ENCODE measurements around the gene TFPI2.

Gene TFPI2

GRCh38 chr7:93843260-93843659 lies 47.3 kb downstream of the TFPI2 start:
- no peak for DNase-seq

GRCh38 chr7:93838966-93839365 lies 51.6 kb downstream of the TFPI2 start:
- DNase-seq = no peak

GRCh38 chr7:93837245-93837644 lies 53.3 kb downstream of the TFPI2 start:
- no peak for DNase-seq

- DNase-seq = no peak
These were observed 54.4 kb downstream of the TFPI2 start for GRCh38 chr7:93836116-93836515.

- DNase-seq = no peak
These were observed 54.9 kb downstream of the TFPI2 start for GRCh38 chr7:93835702-93836101.
